ENCODE measurements around the gene ADAM10. TPM values are rescaled to one million over a fixed set of nuclear protein-coding genes. Genes with fewer than 3 reads are reported as not detected.

Gene ADAM10
- total RNA-seq, 1 donor from 2014 or later = 243 TPM

DNA sequence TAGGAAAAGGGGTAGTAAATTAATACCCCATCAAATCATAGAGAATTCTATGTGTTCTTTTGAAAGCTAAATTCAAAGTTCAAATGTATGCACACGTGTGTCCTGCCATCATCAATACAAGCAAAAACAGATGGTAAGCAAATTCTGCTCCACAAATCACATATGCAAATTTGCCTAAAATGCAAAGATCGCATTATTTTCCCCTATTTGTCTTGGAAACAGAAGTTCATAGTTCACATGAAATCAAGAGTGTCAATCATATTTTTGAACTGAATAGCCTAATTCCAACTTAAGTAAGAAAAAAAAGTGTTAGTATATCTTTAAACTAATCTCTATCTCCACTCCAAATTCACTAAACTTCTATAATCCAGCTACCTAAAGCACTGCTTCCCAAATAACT lies 8.5 kb downstream of the ADAM10 start:
- FAIRE-seq = no peak
- no peak overlapping the region for H3K27ac ChIP-seq (ENCODE audit: low read depth, low read length)

DNA sequence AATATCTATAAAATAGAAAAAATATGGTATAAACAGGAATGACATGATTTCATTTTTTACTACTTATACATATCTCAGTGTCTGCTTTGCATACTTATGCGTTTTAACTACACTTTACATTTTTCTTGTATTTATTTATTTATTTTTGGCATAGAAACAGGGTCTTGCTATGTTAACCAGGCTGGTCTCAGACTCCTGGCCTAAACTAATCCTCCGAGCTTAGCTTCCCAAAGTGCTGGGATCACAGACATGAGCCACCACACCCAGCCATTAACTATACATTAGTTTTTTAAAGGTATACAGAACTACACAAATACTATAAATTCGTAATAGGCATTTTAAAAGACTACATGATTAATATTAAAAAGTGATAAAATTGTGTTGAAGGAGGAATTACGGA lies 9.1 kb downstream of the ADAM10 start:
- Mint-ChIP-seq H3K9me3 (ENCODE audit: unreplicated experiment) (no peaks in the 10 kb centered on the region), H3K4me1 (ENCODE audit: low read depth, unreplicated experiment) (peaks cover 18% of the 10 kb centered on the region), H3K4me3 (ENCODE audit: unreplicated experiment) (no peak overlapping the region), H3K27ac (ENCODE audit: unreplicated experiment) (no peak overlapping the region), H3K27me3 (ENCODE audit: low read depth, unreplicated experiment) (no peaks in the 10 kb centered on the region), H3K36me3 (ENCODE audit: low read depth, unreplicated experiment) (no peaks in the 10 kb centered on the region)
- Histone ChIP-seq H3K9ac (ENCODE audit: low read length) (no peak overlapping the region), H3K4me1 (ENCODE audit: insufficient read depth, low read length) (peaks cover 9% of the 10 kb centered on the region), H3K4me2 (ENCODE audit: low read length) (no peak overlapping the region), H3K27ac (ENCODE audit: low read depth, low read length) (no peak overlapping the region), H3K79me2 (ENCODE audit: insufficient read depth, low read length) (peaks cover 97% of the 10 kb centered on the region), H2AFZ (ENCODE audit: low read depth, low read length) (no peak overlapping the region), H3K27me3 (ENCODE audit: insufficient read depth, low read length) (no peaks in the 10 kb centered on the region), H3K36me3 (ENCODE audit: insufficient read depth, low read length) (no peaks in the 10 kb centered on the region), H3K4me3 (ENCODE audit: insufficient read depth, low read depth, low read length) (no peak overlapping the region), H3K9me3 (ENCODE audit: insufficient read depth, low read depth, low read length) (no peaks in the 10 kb centered on the region), H4K20me1 (ENCODE audit: insufficient read depth, low read length) (peaks cover 72% of the 10 kb centered on the region)
- no peak for DNase-seq (ENCODE audit: low read depth)
- no peak for FAIRE-seq
- TF ChIP-seq, protein P1, sequence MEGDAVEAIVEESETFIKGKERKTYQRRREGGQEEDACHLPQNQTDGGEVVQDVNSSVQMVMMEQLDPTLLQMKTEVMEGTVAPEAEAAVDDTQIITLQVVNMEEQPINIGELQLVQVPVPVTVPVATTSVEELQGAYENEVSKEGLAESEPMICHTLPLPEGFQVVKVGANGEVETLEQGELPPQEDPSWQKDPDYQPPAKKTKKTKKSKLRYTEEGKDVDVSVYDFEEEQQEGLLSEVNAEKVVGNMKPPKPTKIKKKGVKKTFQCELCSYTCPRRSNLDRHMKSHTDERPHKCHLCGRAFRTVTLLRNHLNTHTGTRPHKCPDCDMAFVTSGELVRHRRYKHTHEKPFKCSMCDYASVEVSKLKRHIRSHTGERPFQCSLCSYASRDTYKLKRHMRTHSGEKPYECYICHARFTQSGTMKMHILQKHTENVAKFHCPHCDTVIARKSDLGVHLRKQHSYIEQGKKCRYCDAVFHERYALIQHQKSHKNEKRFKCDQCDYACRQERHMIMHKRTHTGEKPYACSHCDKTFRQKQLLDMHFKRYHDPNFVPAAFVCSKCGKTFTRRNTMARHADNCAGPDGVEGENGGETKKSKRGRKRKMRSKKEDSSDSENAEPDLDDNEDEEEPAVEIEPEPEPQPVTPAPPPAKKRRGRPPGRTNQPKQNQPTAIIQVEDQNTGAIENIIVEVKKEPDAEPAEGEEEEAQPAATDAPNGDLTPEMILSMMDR (IDR thresholded peaks at IDR 0.05; ENCODE audit: insufficient read depth, low read depth, low read length) = no peak
- TF ChIP-seq EZH2 (IDR thresholded peaks at IDR 0.05; ENCODE audit: insufficient read depth, low read length) = no peak

More for the DNA sequence above, 8.5 kb downstream of the ADAM10 start:
- Mint-ChIP-seq H3K27me3 (ENCODE audit: low read depth, unreplicated experiment) (no peaks in the 10 kb centered on the region), H3K4me1 (ENCODE audit: low read depth, unreplicated experiment) (peaks cover 20% of the 10 kb centered on the region), H3K27ac (ENCODE audit: unreplicated experiment) (no peak overlapping the region), H3K9me3 (ENCODE audit: unreplicated experiment) (no peaks in the 10 kb centered on the region), H3K36me3 (ENCODE audit: low read depth, unreplicated experiment) (no peaks in the 10 kb centered on the region), H3K4me3 (ENCODE audit: unreplicated experiment) (no peak overlapping the region)
- DNase-seq (ENCODE audit: low read depth) = no peak
- Histone ChIP-seq H2AFZ (ENCODE audit: low read depth, low read length) (no peak overlapping the region), H3K9ac (ENCODE audit: low read length) (no peak overlapping the region), H3K4me1 (ENCODE audit: insufficient read depth, low read length) (peaks cover 9% of the 10 kb centered on the region), H4K20me1 (ENCODE audit: insufficient read depth, low read length) (peaks cover 75% of the 10 kb centered on the region), H3K79me2 (ENCODE audit: insufficient read depth, low read length) (peaks cover 97% of the 10 kb centered on the region), H3K27me3 (ENCODE audit: insufficient read depth, low read length) (no peaks in the 10 kb centered on the region), H3K9me3 (ENCODE audit: insufficient read depth, low read depth, low read length) (no peaks in the 10 kb centered on the region), H3K4me2 (ENCODE audit: low read length) (no peak overlapping the region), H3K36me3 (ENCODE audit: insufficient read depth, low read length) (no peaks in the 10 kb centered on the region), H3K4me3 (ENCODE audit: insufficient read depth, low read depth, low read length) (no peak overlapping the region)
- no peak for TF ChIP-seq EZH2 (IDR thresholded peaks at IDR 0.05; ENCODE audit: insufficient read depth, low read length)
- TF ChIP-seq, protein P1 (IDR thresholded peaks at IDR 0.05; ENCODE audit: insufficient read depth, low read depth, low read length) = no peak

DNA sequence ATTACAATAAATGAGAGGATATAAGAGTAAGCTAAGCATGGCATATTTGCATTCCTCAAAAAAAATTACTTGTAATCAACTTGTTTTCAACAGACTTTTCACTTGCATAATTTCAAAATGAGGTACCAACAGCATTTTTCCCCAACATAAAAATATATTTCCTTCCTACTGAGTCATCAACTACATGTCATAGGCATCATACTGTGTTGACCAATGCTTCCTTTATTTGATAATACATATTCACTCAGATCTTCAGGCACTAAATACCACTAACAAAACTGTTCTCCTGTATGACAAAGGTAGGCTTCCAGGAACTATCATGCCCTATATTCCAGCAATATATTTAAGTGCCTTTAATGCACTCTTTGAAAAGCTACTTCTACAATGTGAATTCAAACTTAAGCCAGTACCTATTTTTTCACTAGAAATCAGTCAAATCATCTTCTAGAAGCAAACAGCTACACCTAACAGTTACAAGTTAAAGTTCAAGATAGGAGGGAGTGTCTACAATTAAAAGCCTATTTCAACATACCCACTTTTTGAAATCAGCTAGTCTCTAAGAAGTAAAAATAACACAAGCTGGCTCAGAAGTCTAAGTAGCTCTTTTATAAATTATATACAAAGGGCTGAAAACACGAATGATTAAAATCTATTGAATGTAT lies 11.3 kb downstream of the ADAM10 start:
- Histone ChIP-seq H3K4me3 (ENCODE audit: insufficient read depth, low read depth, low read length) (no peak overlapping the region), H4K20me1 (ENCODE audit: insufficient read depth, low read length) (peaks cover 74% of the 10 kb centered on the region), H3K27me3 (ENCODE audit: insufficient read depth, low read length) (no peaks in the 10 kb centered on the region), H3K36me3 (ENCODE audit: insufficient read depth, low read length) (no peaks in the 10 kb centered on the region), H3K9ac (ENCODE audit: low read length) (no peak overlapping the region), H3K4me1 (ENCODE audit: insufficient read depth, low read length) (peaks cover 8% of the 10 kb centered on the region), H3K9me3 (ENCODE audit: insufficient read depth, low read depth, low read length) (no peaks in the 10 kb centered on the region), H3K4me2 (ENCODE audit: low read length) (no peak overlapping the region), H3K27ac (ENCODE audit: low read depth, low read length) (no peak overlapping the region), H3K79me2 (ENCODE audit: insufficient read depth, low read length) (peaks cover 97% of the 10 kb centered on the region), H2AFZ (ENCODE audit: low read depth, low read length) (no peak overlapping the region)
- no peak for TF ChIP-seq EZH2 (IDR thresholded peaks at IDR 0.05; ENCODE audit: insufficient read depth, low read length)
- TF ChIP-seq, protein P1 (IDR thresholded peaks at IDR 0.05; ENCODE audit: insufficient read depth, low read depth, low read length) = no peak
- no peaks in the 10 kb centered on the region for H3K27me3 Mint-ChIP-seq (ENCODE audit: low read depth, unreplicated experiment)
- H3K36me3 Mint-ChIP-seq (ENCODE audit: low read depth, unreplicated experiment) = no peaks in the 10 kb centered on the region
- H3K4me3 Mint-ChIP-seq (ENCODE audit: unreplicated experiment) = no peak overlapping the region
- no peak for FAIRE-seq
- H3K9me3 Mint-ChIP-seq (ENCODE audit: unreplicated experiment) = no peaks in the 10 kb centered on the region
- no peak for DNase-seq (ENCODE audit: low read depth)
- peaks cover 18% of the 10 kb centered on the region for H3K4me1 Mint-ChIP-seq (ENCODE audit: low read depth, unreplicated experiment)
- H3K27ac Mint-ChIP-seq (ENCODE audit: unreplicated experiment) = no peak overlapping the region
